SK-N-SH (cell line): ENCODE data around the gene DMD. TPM values are rescaled to one million over a fixed set of nuclear protein-coding genes. Genes with fewer than 3 reads are reported as not detected.

ENCODE experiments used
- CTCF ChIA-PET: fragments of 300-600, 350-600 bp; formaldehyde crosslinking; extraction: SDS; loops from one replicate; lab custom pipeline; 2021; lab: Yijun Ruan, JAX
- POLR2A ChIA-PET: fragments of 350-600 bp; sonication (Branson Sonifier 250); formaldehyde crosslinking; extraction: SDS; loops from one replicate; lab custom pipeline; 2020; ENCODE audit warnings: antibody characterized with exemption, inconsistent platforms; lab: Yijun Ruan, JAX
- DNase-seq: peaks from one replicate; pipeline ENCODE4 v3.0.0; 2012
- H2AFZ ChIP-seq: fragments of 200-600 bp; sonication (generic); 2 replicates; pipeline ENCODE4 v1.8.1; 2016; ENCODE audit warnings: antibody characterized with exemption, mild to moderate bottlenecking, low read depth
- H3F3A ChIP-seq: fragments of 200-600 bp; sonication (generic); replicated peaks from 2 replicates; pipeline ENCODE3; 2016; ENCODE audit warnings: antibody characterized with exemption, mild to moderate bottlenecking; ENCODE audit not compliant: insufficient read depth
- H3K27ac ChIP-seq, 2 experiments: fragments of 200-500 bp in 1 of 2; fragments of 200-600 bp in 1 of 2; sonication (Bioruptor generic) in 1 of 2; sonication (generic), shearing (Covaris generic) in 1 of 2; 2 replicates each; pipeline versions ENCODE4 v1.5.1 to v1.6.1; 2014 to 2016; ENCODE audit warnings: low read depth in 2 of 2, inconsistent platforms in 1 of 2, low read length in 1 of 2, mild to moderate bottlenecking in 1 of 2, mixed read lengths in 1 of 2
- H3K27me3 ChIP-seq: fragments of 200-600 bp; sonication (generic), shearing (Covaris generic); 2 replicates; pipeline ENCODE4 v1.6.1; 2016; ENCODE audit warnings: mixed run types; ENCODE audit not compliant: insufficient read depth
- H3K36me3 ChIP-seq, 2 experiments: fragments of 200-500 bp in 1 of 2; fragments of 200-600 bp in 1 of 2; sonication (Bioruptor generic) in 1 of 2; sonication (generic) in 1 of 2; replicated peaks in 1 of 2; 2 replicates each; pipeline versions ENCODE3 to v1.5.1; 2014 to 2016; ENCODE audit warnings: low read length in 1 of 2, mild to moderate bottlenecking in 1 of 2; ENCODE audit not compliant: insufficient read depth in 2 of 2, control insufficient read depth in 1 of 2
- H3K4me1 ChIP-seq, 2 experiments: fragments of 200-500 bp in 1 of 2; fragments of 200-600 bp in 1 of 2; sonication (Bioruptor generic) in 1 of 2; sonication (generic), shearing (Covaris generic) in 1 of 2; 2 replicates each; pipeline versions ENCODE4 v1.5.1 to v1.6.1; 2014 to 2016; ENCODE audit warnings: low read depth in 1 of 2, low read length in 1 of 2, mixed run types in 1 of 2; ENCODE audit not compliant: insufficient read depth in 2 of 2, control insufficient read depth in 1 of 2
- H3K4me2 ChIP-seq: fragments of 200-600 bp; sonication (generic), shearing (Covaris generic); 2 replicates; pipeline ENCODE4 v1.6.1; 2017; ENCODE audit warnings: mixed run types
- H3K4me3 ChIP-seq, 2 experiments: fragments of 200-500 bp in 1 of 2; fragments of 200-600 bp in 1 of 2; sonication (Bioruptor generic) in 1 of 2; sonication (generic), shearing (Covaris generic) in 1 of 2; 2 replicates each; pipeline versions ENCODE4 v1.5.1 to v1.8.1; 2014 to 2016; ENCODE audit warnings: low read depth in 2 of 2, inconsistent platforms in 1 of 2, low read length in 1 of 2, mild to moderate bottlenecking in 1 of 2, mixed read lengths in 1 of 2, moderate library complexity in 1 of 2
- H3K79me2 ChIP-seq: fragments of 200-600 bp; sonication (generic); 2 replicates; pipeline ENCODE4 v1.8.1; 2017; ENCODE audit warnings: mild to moderate bottlenecking; ENCODE audit not compliant: insufficient read depth
- H3K9ac ChIP-seq: fragments of 200-600 bp; sonication (generic); 2 replicates; pipeline ENCODE4 v1.6.1; 2017; ENCODE audit warnings: mixed run types
- H3K9me2 ChIP-seq: fragments of 200-600 bp; sonication (generic); 2 replicates; pipeline ENCODE4 v1.6.1; 2017; ENCODE audit warnings: mixed run types
- H3K9me3 ChIP-seq: fragments of 200-600 bp; sonication (generic); 2 replicates; pipeline ENCODE4 v1.6.1; 2017; ENCODE audit warnings: mixed run types, mild to moderate bottlenecking, moderate library complexity
- H4K20me1 ChIP-seq: fragments of 200-600 bp; sonication (generic); 2 replicates; pipeline ENCODE4 v1.6.1; 2017; ENCODE audit warnings: mild to moderate bottlenecking, mixed run types; ENCODE audit not compliant: insufficient read depth
- CTCF ChIP-seq: fragments of 200-600 bp; sonication (generic); IDR thresholded peaks from 2 replicates; pipeline ENCODE4 v1.6.1; 2017; ENCODE audit warnings: antibody characterized with exemption, mild to moderate bottlenecking, moderate library complexity
- ELF1 ChIP-seq: IDR thresholded peaks from 2 replicates; pipeline ENCODE4 v1.4.0; 2012
- EP300 ChIP-seq, 2 experiments: IDR thresholded peaks; 2 replicates each; pipeline versions ENCODE4 v1.4.0 to v1.6.1; 2012; ENCODE audit warnings: borderline replicate concordance in 1 of 2, low read depth in 1 of 2, low read length in 1 of 2
- FOSL2 ChIP-seq: IDR thresholded peaks from 2 replicates; pipeline ENCODE4 v1.4.0; 2012; ENCODE audit warnings: low read depth, mild to moderate bottlenecking, moderate library complexity, borderline replicate concordance
- FOXJ3 ChIP-seq: sonication (generic); formaldehyde crosslinking; IDR thresholded peaks from 2 replicates; pipeline ENCODE4 v1.5.1; 2020; ENCODE audit warnings: mild to moderate bottlenecking, missing genetic modification reagents
- GATA2 ChIP-seq: sonication (generic); formaldehyde crosslinking; IDR thresholded peaks from 2 replicates; pipeline ENCODE4 v1.5.0; 2020; ENCODE audit warnings: mild to moderate bottlenecking, missing genetic modification reagents
- IRF3 ChIP-seq: fragments of 150-350 bp; IDR thresholded peaks from 2 replicates; pipeline ENCODE4 v1.6.1; 2016; ENCODE audit warnings: mild to moderate bottlenecking, low read depth, low read length
- JUND ChIP-seq: IDR thresholded peaks from 2 replicates; pipeline ENCODE4 v1.4.0; 2012
- MAX ChIP-seq: IDR thresholded peaks from 2 replicates; pipeline ENCODE4 v1.4.0; 2012; ENCODE audit warnings: low read depth
- MEF2A ChIP-seq: IDR thresholded peaks from 2 replicates; pipeline ENCODE4 v1.4.0; 2012; ENCODE audit warnings: low read depth, borderline replicate concordance
- MXI1 ChIP-seq: IDR thresholded peaks from 2 replicates; pipeline ENCODE4 v1.6.1; 2012; ENCODE audit warnings: mild to moderate bottlenecking, low read depth, low read length, improper control_type of control experiment
- NRF1 ChIP-seq: IDR thresholded peaks from 2 replicates; pipeline ENCODE4 v1.6.1; 2012; ENCODE audit warnings: low read depth, mild to moderate bottlenecking, low read length
- RAD21 ChIP-seq: IDR thresholded peaks from 2 replicates; pipeline ENCODE4 v1.6.1; 2012; ENCODE audit warnings: mild to moderate bottlenecking, low read length
- RCOR1 ChIP-seq: fragments of 150-350 bp; IDR thresholded peaks from 2 replicates; pipeline ENCODE4 v1.6.1; 2017; ENCODE audit warnings: antibody characterized with exemption, low read length
- SIN3A ChIP-seq: IDR thresholded peaks from 2 replicates; pipeline ENCODE4 v1.6.1; 2012; ENCODE audit warnings: low read depth, mild to moderate bottlenecking, low read length, moderate library complexity, borderline replicate concordance
- SMC3 ChIP-seq: IDR thresholded peaks from 2 replicates; pipeline ENCODE4 v1.6.1; 2012; ENCODE audit warnings: low read depth, low read length, improper control_type of control experiment
- TAF1 ChIP-seq: IDR thresholded peaks from 2 replicates; pipeline ENCODE4 v1.6.1; 2012; ENCODE audit warnings: low read depth, mild to moderate bottlenecking, low read length, moderate library complexity, borderline replicate concordance
- TCF12 ChIP-seq: IDR thresholded peaks from 2 replicates; pipeline ENCODE4 v1.4.0; 2012
- YY1 ChIP-seq: IDR thresholded peaks from 2 replicates; pipeline ENCODE4 v1.4.0; 2012; ENCODE audit warnings: low read depth, mild to moderate bottlenecking
- WGBS: methylation state at CpG from one replicate; pipeline ENCODE4 v1.1.6; 2017; ENCODE audit warnings: low lambda C conversion rate; 5-methylcytosine and 5-hydroxymethylcytosine counted together
- polyA plus RNA-seq, 3 experiments: library from polyadenylated mRNA; depleted of rRNA; stranded (reverse); fragments of >200 nt; gene quantifications; 2 replicates each; pipeline ENCODE4 v1.2.3, GENCODE V29; 2012
- TF ChIP-seq, protein P1 (sequence below): IDR thresholded peaks from 2 replicates; pipeline ENCODE4 v1.4.0; 2012; ENCODE audit warnings: low read depth, borderline replicate concordance

The DMD gene
- polyA plus RNA-seq, 1 of the 3 experiments (the other 2 are of a cell fraction) = 3.9 TPM

- DNase-seq = no peak
- H3K79me2 ChIP-seq = no peaks in the 10 kb centered on the region
- POLR2A ChIA-PET = no interaction called here
Measured at GRCh38 chrX:32592786-32593185, 618.6 kb downstream of the DMD start.

GRCh38 chrX:32591589-32591988 lies 619.8 kb downstream of the DMD start:
- CTCF ChIA-PET = interaction anchor here (0.8 kb wide), 1 partner anchor 27 kb away, joined by 3 read pairs; no protein-coding TSS in a partner anchor
- TF ChIP-seq ELF1 (no peak), FOXJ3 (CRISPR knock-in tag) (no peak)
- TF ChIP-seq, protein P1, sequence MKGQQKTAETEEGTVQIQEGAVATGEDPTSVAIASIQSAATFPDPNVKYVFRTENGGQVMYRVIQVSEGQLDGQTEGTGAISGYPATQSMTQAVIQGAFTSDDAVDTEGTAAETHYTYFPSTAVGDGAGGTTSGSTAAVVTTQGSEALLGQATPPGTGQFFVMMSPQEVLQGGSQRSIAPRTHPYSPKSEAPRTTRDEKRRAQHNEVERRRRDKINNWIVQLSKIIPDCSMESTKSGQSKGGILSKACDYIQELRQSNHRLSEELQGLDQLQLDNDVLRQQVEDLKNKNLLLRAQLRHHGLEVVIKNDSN = no peak
- Histone ChIP-seq H4K20me1 (no peaks in the 10 kb centered on the region), H2AFZ (no peak overlapping the region), H3K4me1 (no peaks in the 10 kb centered on the region), H3K36me3 (no peaks in the 10 kb centered on the region), H3K9ac (no peak overlapping the region), H3F3A (no peaks in the 10 kb centered on the region), H3K9me2 (no peaks in the 10 kb centered on the region), H3K4me3 (no peak overlapping the region), H3K4me2 (no peak overlapping the region), H3K27me3 (no peaks in the 10 kb centered on the region), H3K79me2 (no peaks in the 10 kb centered on the region), H3K9me3 (no peaks in the 10 kb centered on the region), H3K27ac (no peak overlapping the region)
- WGBS = 19% methylated on average over 4 of the region's 10 CpGs
- no peak for DNase-seq
- POLR2A ChIA-PET = no interaction called here

More at GRCh38 chrX:32592786-32593185, 618.6 kb downstream of the DMD start:
- Histone ChIP-seq H4K20me1 (no peaks in the 10 kb centered on the region), H3K4me2 (no peak overlapping the region), H3K27me3 (no peaks in the 10 kb centered on the region), H2AFZ (no peak overlapping the region), H3K4me1 (no peaks in the 10 kb centered on the region), H3F3A (no peaks in the 10 kb centered on the region), H3K9ac (no peak overlapping the region), H3K27ac (no peak overlapping the region), H3K4me3 (no peak overlapping the region), H3K9me3 (no peaks in the 10 kb centered on the region), H3K36me3 (no peaks in the 10 kb centered on the region)
- 30% methylated on average over 5 of the region's 7 CpGs for WGBS
- CTCF ChIA-PET = no interaction called here
- TF ChIP-seq GATA2 (CRISPR knock-in tag) = no peak
- TF ChIP-seq MXI1 = no peak
- TF ChIP-seq MAX = no peak
- no peak for TF ChIP-seq IRF3
- no peak for TF ChIP-seq EP300 (IDR thresholded peaks at IDR 0.05; ENCODE audit: borderline replicate concordance in 1 of 2, low read depth in 1 of 2, low read length in 1 of 2)
- TF ChIP-seq TAF1 = no peak
- TF ChIP-seq RAD21 = no peak
- no peak for TF ChIP-seq TCF12
- no peak for TF ChIP-seq CTCF
- no peak for TF ChIP-seq YY1
- no peak for TF ChIP-seq SMC3
- no peak for TF ChIP-seq SIN3A
- no peak for TF ChIP-seq NRF1
- TF ChIP-seq FOSL2 = no peak
- no peak for TF ChIP-seq FOXJ3 (CRISPR knock-in tag)
- TF ChIP-seq RCOR1 = no peak
- TF ChIP-seq JUND = no peak
- no peak for TF ChIP-seq MEF2A
- TF ChIP-seq, all 33 proteins: peak for 0
- no peaks in the 10 kb centered on the region for H3K9me2 ChIP-seq
